Measurements from ENCODE around the gene KLF1. TPM values are rescaled to one million over a fixed set of nuclear protein-coding genes. Genes with fewer than 3 reads are reported as not detected.

The KLF1 gene
- total RNA-seq, 1 experiment from 2014 or later, result 0.22 TPM

DNA sequence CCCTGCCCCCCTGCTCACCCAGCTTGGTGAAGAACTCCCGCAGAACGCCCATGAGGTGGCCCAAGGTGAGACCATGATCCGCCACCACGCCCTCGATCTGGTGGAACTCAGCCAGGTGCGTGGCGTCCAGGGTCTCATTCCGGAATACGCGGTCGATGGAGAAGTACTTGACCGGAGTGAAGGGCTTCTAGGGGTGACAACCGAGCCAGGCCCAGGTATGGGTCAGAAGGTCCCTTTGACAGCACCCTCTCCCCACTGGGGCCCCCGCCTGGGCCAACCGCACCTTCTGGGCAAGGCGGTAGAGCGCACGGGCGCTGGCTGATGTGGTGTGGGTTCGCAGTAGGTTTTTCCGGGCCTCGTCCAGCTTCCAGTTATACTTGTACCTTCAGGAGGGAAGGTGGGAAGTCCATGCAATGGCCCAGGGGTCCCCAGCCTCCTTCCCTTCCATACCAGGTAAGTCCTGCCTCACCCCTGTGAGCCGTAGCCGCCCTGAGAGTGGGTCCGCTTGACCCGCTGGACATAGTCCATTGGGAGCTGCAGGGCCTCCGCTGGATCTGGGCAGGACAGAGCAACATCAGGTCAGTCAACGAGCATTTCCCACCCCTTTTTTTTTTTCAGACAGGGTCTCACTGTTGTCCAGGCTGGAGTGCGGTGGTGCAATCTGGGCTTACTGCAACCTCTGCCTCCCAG is 37.8 kb upstream of the KLF1 start:
- ChIA-PET POLR2A (ENCODE audit: unreplicated experiment) (interaction anchor here (0.7 kb wide), 1 partner anchor 13 kb away, joined by 4 read pairs; no protein-coding TSS in a partner anchor), CTCF (no interaction called here)
- no peak for DNase-seq
- no peak overlapping the region for H3K4me3 ChIP-seq
- no peaks in the 10 kb centered on the region for H3K9me2 ChIP-seq (ENCODE audit: insufficient read depth)
- no TSS peak for BruUV-seq (replicated peaks)
- no peak overlapping the region for H3K4me2 ChIP-seq
- no peak overlapping the region for H3K27ac ChIP-seq
- TF ChIP-seq EZH2 (IDR thresholded peaks at IDR 0.05; ENCODE audit: low read depth), result no peak
- TF ChIP-seq, protein P1, sequence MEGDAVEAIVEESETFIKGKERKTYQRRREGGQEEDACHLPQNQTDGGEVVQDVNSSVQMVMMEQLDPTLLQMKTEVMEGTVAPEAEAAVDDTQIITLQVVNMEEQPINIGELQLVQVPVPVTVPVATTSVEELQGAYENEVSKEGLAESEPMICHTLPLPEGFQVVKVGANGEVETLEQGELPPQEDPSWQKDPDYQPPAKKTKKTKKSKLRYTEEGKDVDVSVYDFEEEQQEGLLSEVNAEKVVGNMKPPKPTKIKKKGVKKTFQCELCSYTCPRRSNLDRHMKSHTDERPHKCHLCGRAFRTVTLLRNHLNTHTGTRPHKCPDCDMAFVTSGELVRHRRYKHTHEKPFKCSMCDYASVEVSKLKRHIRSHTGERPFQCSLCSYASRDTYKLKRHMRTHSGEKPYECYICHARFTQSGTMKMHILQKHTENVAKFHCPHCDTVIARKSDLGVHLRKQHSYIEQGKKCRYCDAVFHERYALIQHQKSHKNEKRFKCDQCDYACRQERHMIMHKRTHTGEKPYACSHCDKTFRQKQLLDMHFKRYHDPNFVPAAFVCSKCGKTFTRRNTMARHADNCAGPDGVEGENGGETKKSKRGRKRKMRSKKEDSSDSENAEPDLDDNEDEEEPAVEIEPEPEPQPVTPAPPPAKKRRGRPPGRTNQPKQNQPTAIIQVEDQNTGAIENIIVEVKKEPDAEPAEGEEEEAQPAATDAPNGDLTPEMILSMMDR (conservative IDR thresholded peaks at IDR 0.05), result no peak
- no peaks in the 10 kb centered on the region; the same call in 1 of the 2 replicates for H4K20me1 ChIP-seq (ENCODE audit: insufficient read depth)
- H3K4me1 ChIP-seq (replicated peaks; ENCODE audit: insufficient read depth), result no peaks in the 10 kb centered on the region; the same call in 1 of the 2 replicates
- peaks cover 40% of the 10 kb centered on the region for H3K36me3 ChIP-seq (ENCODE audit: low read depth)
- H3K27me3 ChIP-seq (ENCODE audit: insufficient read depth, low read depth), result no peaks in the 10 kb centered on the region
- intact Hi-C loops (cut with micrococcal nuclease; ENCODE audit: unreplicated experiment), result no loop called here
- no peaks in the 10 kb centered on the region for H3K9me3 ChIP-seq (ENCODE audit: insufficient read depth, low read depth)
- no peak overlapping the region for H2AFZ ChIP-seq
- peaks cover 28% of the 10 kb centered on the region for H3F3A ChIP-seq (ENCODE audit: insufficient read depth, low read depth)
- H3K79me2 ChIP-seq (ENCODE audit: low read depth), result no peaks in the 10 kb centered on the region

- intact Hi-C loops (cut with micrococcal nuclease; ENCODE audit: unreplicated experiment), result no loop called here
- DNase-seq, result no peak
These were observed 36.0 kb upstream of the KLF1 start for GRCh38 chr19:12922959-12923358.

DNA sequence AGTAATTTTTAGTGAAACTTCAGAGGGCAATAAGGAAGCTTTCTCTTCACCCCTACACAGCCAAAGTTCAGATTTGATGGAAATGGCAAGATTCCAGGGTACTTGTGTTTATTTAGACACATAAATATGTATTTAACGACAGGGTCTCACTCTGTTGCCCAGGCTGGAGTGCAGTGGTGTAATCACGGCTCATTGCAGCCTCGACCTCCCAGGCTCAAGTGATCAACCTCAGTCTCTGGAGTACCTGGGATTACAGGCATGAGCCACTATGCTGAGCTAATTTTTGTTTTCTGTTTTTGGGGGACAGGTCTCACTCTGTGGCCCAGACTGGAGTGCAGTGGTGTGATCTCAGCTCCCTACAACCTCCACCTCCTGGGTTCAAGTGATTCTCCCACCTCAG is 34.0 kb upstream of the KLF1 start:
- no TSS peak for BruUV-seq (replicated peaks)
- no peak for DNase-seq
- Histone ChIP-seq H3K4me3 (no peak overlapping the region), H4K20me1 (ENCODE audit: insufficient read depth) (no peaks in the 10 kb centered on the region), H3K4me1 (replicated peaks; ENCODE audit: insufficient read depth) (no peaks in the 10 kb centered on the region; the same call in 1 of the 2 replicates), H3K9me3 (ENCODE audit: insufficient read depth, low read depth) (no peaks in the 10 kb centered on the region), H3K36me3 (ENCODE audit: low read depth) (peaks cover 26% of the 10 kb centered on the region; the same call in 1 of the 2 replicates), H3K79me2 (ENCODE audit: low read depth) (no peaks in the 10 kb centered on the region), H3F3A (ENCODE audit: insufficient read depth, low read depth) (peaks cover 31% of the 10 kb centered on the region), H3K27ac (no peak overlapping the region), H3K9me2 (ENCODE audit: insufficient read depth) (no peaks in the 10 kb centered on the region), H2AFZ (no peak overlapping the region), H3K4me2 (no peak overlapping the region), H3K27me3 (ENCODE audit: insufficient read depth, low read depth) (no peaks in the 10 kb centered on the region)
- intact Hi-C loops (cut with micrococcal nuclease; ENCODE audit: unreplicated experiment), result no loop called here
- ChIA-PET POLR2A (ENCODE audit: unreplicated experiment) (interaction anchor here (1.1 kb wide), 1 partner anchor 30 kb away, joined by 15 read pairs; the partner anchor contains the start of gene GCDH), CTCF (no interaction called here)
- TF ChIP-seq EZH2 (IDR thresholded peaks at IDR 0.05; ENCODE audit: low read depth), result no peak
- TF ChIP-seq, protein P1 (conservative IDR thresholded peaks at IDR 0.05), result no peak

More at GRCh38 chr19:12922959-12923358, 36.0 kb upstream of the KLF1 start:
- Histone ChIP-seq H3K27me3 (ENCODE audit: insufficient read depth, low read depth) (no peaks in the 10 kb centered on the region), H3K79me2 (ENCODE audit: low read depth) (no peaks in the 10 kb centered on the region), H3K9me2 (ENCODE audit: insufficient read depth) (no peaks in the 10 kb centered on the region), H4K20me1 (ENCODE audit: insufficient read depth) (no peaks in the 10 kb centered on the region), H2AFZ (no peak overlapping the region), H3K9me3 (ENCODE audit: insufficient read depth, low read depth) (no peaks in the 10 kb centered on the region), H3K36me3 (ENCODE audit: low read depth) (peaks cover 35% of the 10 kb centered on the region), H3K4me3 (no peak overlapping the region), H3K4me1 (replicated peaks; ENCODE audit: insufficient read depth) (no peaks in the 10 kb centered on the region; the same call in 1 of the 2 replicates), H3K27ac (no peak overlapping the region), H3F3A (ENCODE audit: insufficient read depth, low read depth) (peaks cover 31% of the 10 kb centered on the region), H3K4me2 (no peak overlapping the region)
- CTCF ChIA-PET, result no interaction called here
- POLR2A ChIA-PET (ENCODE audit: unreplicated experiment), result no interaction called here
- no TSS peak for BruUV-seq (replicated peaks)
- TF ChIP-seq, protein P1 (conservative IDR thresholded peaks at IDR 0.05), result no peak
- TF ChIP-seq EZH2 (IDR thresholded peaks at IDR 0.05; ENCODE audit: low read depth), result no peak

All from PC-9 (cell line).